ENCODE measurements around the gene USH1C. TPM values are rescaled to one million over a fixed set of nuclear protein-coding genes. Genes with fewer than 3 reads are reported as not detected.

The USH1C gene
- total RNA-seq, 4 donors from 2014 or later, result 0.29 to 3.2 TPM; not detected in 2

GRCh38 chr11:17538731-17539130, 5.5 kb downstream of the USH1C start:
- no peak for DNase-seq (ENCODE audit: low spot score in 2 of 2)
- H3K4me3 ChIP-seq (ENCODE audit: low read depth, poor library complexity, severe bottlenecking), result no peak overlapping the region
- TF ChIP-seq CTCF (IDR thresholded peaks at IDR 0.05) (no peak), POLR2A (IDR thresholded peaks at IDR 0.05) (no peak)
- 54 to 60% methylated on average over 3 of the region's 3 CpGs for WGBS, 2 donors
- intact Hi-C loops (cut with DNase I; ENCODE audit: low total_unique reads), result no loop called here

GRCh38 chr11:17538054-17538453, 6.2 kb downstream of the USH1C start:
- no peak for DNase-seq (ENCODE audit: low spot score in 2 of 2)
- intact Hi-C loops (cut with DNase I; ENCODE audit: low total_unique reads), result no loop called here
- H3K4me3 ChIP-seq (ENCODE audit: low read depth, poor library complexity, severe bottlenecking), result no peak overlapping the region
- no peak for TF ChIP-seq POLR2A (IDR thresholded peaks at IDR 0.05)
- TF ChIP-seq CTCF (IDR thresholded peaks at IDR 0.05), result no peak
- 88 to 100% methylated on average over 1 of the region's 1 CpG for WGBS, 2 donors

DNA sequence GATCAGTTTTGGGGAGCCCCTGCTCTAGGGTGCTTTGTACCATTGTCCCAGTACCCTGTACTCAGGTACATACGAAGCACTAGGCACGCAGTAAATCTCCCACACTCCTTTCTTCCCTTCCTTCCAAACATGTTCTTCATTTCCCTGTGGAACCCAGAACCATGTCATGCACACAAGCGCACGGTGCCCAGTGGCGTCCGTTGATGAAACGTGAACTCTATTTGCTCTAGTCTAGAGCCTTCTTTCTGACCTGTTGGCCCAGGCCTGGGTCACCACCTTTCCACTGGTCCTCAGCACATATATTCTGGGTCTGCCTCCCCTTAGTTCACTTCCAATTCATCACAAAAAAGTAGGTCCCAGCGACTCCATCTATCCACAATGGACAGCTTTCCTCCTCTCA, 7.0 kb downstream of the USH1C start:
- no peak overlapping the region for H3K4me3 ChIP-seq (ENCODE audit: low read depth, poor library complexity, severe bottlenecking)
- no peak for DNase-seq (ENCODE audit: low spot score in 2 of 2)
- 88 to 89% methylated on average over 8 of the region's 8 CpGs for WGBS, 2 donors
- TF ChIP-seq CTCF (IDR thresholded peaks at IDR 0.05) (no peak), POLR2A (IDR thresholded peaks at IDR 0.05) (no peak)
- intact Hi-C loops (cut with DNase I; ENCODE audit: low total_unique reads), result no loop called here

DNA sequence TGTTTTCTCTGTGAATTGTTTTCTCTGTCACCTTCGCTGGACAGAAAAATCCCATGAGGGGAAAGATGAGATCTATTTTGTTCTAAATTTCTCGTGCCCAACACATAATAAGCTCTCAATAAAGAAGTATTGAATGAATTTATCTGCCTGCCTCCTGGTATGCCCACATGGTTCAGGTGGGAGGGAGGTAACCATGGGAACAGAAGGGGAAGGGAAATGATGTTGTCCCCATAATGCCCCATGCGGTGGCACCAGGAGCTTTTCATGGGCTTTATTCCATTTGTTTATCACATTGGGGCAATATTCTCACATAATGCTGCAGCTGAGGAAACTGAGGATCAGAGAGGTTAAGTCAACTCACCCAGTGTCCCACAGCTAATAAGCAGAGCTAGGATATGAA, 8.7 kb downstream of the USH1C start:
- TF ChIP-seq CTCF (IDR thresholded peaks at IDR 0.05), result no peak
- no peak for TF ChIP-seq POLR2A (IDR thresholded peaks at IDR 0.05)
- 89 to 93% methylated on average over 3 of the region's 3 CpGs for WGBS, 2 donors
- DNase-seq (ENCODE audit: low spot score in 2 of 2), result no peak
- intact Hi-C loops (cut with DNase I; ENCODE audit: low total_unique reads), result no loop called here
- H3K4me3 ChIP-seq (ENCODE audit: low read depth, poor library complexity, severe bottlenecking), result no peak overlapping the region

- no peak for TF ChIP-seq CTCF (IDR thresholded peaks at IDR 0.05)
- TF ChIP-seq POLR2A (IDR thresholded peaks at IDR 0.05), result no peak
- intact Hi-C loops (cut with DNase I; ENCODE audit: low total_unique reads), result no loop called here
- no peak overlapping the region for H3K4me3 ChIP-seq (ENCODE audit: low read depth, poor library complexity, severe bottlenecking)
- 77% methylated on average over 11 of the region's 11 CpGs for WGBS, 2 donors
- no peak for DNase-seq (ENCODE audit: low spot score in 2 of 2)
Measured at GRCh38 chr11:17533778-17534415, 10.3 kb downstream of the USH1C start.

- intact Hi-C loops (cut with DNase I; ENCODE audit: low total_unique reads), result no loop called here
- no peak overlapping the region for H3K4me3 ChIP-seq (ENCODE audit: low read depth, poor library complexity, severe bottlenecking)
- TF ChIP-seq POLR2A (IDR thresholded peaks at IDR 0.05) (no peak), CTCF (IDR thresholded peaks at IDR 0.05) (no peak)
- DNase-seq (ENCODE audit: low spot score in 2 of 2), result no peak
- WGBS, 2 donors, result 72 to 74% methylated on average over 4 to 6 of the region's 6 CpGs
Measured at GRCh38 chr11:17533341-17533740, 10.9 kb downstream of the USH1C start.
